NCI-H226 (cell line): ENCODE data around the gene PLAC1.

Experiments
- DNase-seq: peaks from one replicate; pipeline ENCODE4 v3.0.0-alpha.2; 2015

PLAC1 gene

DNA sequence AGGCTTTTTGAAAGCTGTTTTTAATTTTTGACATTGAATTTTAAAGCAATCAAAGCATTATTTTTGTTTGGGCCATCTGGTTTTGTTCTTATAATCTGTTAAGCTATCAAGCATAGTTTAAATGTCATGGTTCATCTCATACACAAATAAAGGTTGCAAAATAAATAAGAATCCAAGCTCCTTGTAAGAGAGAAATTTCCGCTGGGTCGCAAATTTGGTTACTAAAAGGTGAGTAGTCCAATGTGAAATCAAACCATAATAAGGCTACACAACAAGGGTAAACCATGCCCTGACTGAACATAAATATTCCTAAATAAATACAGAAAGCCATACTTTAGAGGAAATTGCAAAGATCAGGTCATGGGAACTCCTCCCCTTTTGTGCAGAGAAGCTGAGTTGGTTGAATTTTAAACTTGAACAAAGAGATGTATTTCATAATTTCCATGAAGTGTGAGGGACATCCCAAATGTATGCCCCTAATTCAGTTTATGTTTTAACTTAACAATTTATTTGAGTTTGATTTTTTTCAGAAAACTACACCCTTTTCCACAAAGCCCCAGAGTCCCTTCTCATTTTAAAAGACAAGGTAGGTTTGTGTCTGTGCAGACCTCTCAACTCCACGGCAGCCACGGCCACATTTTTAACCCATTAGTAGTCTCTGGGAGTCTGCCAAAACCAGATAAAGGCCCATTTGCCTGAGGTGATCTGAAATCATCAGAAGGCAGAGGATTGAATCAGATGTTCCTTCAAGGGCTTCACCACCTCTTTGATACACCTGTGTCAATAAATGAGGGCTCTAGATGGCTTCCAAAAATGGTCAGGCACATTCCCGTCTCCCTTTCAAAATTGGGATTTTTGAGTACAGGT lies 85.2 kb downstream of the PLAC1 start:
- DNase-seq: peak; percentile 51

- no peak for DNase-seq
These were observed 86.5 kb downstream of the PLAC1 start for GRCh38 chrX:134571796-134572195.

DNA sequence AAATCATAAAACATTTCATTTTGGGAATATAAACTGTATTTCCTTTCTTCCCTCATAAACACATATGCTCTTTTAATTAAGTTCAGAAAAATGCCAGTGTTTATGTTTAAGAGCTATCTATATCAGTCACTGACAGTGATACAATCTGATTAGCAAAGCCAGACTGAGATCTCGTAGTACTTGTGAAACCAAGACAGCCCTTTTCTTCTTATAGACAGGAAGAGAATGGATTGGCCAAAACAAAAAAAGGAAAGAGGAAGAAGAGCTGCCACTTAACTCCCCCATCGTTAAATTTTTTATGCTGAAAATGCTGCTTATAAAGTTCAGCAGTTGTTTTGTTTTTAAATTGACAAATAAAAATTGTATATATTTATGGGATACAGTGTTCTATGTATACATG lies 87.4 kb downstream of the PLAC1 start:
- no peak for DNase-seq

DNA sequence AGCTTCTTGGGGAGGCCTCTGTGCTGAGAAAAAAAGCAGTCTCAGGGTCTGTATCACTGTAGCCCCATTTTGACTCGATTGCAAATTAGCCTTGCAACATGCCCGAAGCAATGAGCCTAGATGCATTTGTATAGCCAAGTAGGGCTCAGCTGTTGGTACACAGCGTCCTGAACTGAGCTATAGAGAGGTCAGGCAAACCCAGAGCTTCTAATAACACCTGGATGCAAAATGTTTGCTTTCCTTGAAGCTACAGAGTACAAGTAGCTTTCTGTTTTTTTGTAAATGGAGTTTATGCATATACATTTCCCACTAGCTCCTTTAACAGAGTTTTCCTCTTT lies 87.8 kb downstream of the PLAC1 start:
- DNase-seq: no peak

- DNase-seq: no peak
These were observed 89.0 kb downstream of the PLAC1 start for GRCh38 chrX:134569306-134569705.

- DNase-seq: no peak
These were observed 89.8 kb downstream of the PLAC1 start for GRCh38 chrX:134568285-134569016.

GRCh38 chrX:134566506-134566905 lies 91.8 kb downstream of the PLAC1 start:
- DNase-seq: no peak

DNA sequence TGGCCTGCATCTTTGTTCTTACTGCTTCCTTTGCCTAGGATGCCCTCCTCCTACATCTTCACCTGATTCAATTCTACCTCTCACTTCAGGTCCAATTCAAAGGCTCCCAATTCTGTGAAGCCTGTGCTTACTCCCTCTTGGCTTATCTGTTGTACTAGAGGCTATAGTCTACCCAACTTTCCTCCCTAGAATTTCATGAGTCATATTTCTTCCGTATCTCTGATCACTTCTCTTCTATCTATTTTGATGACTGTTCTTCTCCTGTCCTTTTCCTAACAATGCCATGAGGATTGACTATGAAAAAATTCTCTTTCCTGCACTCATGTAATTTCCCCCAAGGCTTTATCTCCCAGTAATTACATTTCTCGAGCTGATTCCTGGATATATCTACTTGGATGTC lies 96.3 kb downstream of the PLAC1 start:
- DNase-seq: no peak

DNA sequence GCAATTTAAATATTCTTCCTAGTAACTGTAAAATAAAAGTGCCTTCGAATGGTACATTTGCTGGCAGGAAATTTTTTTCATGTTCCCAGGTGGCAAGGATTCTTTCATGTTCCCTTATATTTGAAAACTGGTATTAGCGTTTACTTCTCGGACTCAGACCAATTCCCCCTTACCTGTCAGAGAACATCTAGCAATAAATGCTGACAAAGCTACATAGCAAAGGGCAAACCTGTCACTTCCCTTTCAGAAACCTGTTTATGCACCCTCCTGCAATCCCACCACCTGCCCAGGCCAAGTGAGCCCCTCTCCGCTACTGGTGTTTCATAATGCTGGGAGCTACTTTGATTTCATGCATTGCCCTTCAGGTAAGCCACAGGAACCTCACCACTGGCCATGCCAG lies 100.1 kb downstream of the PLAC1 start:
- DNase-seq: no peak

GRCh38 chrX:134554291-134554690 lies 104.0 kb downstream of the PLAC1 start:
- DNase-seq: no peak

GRCh38 chrX:134552351-134552750 lies 105.9 kb downstream of the PLAC1 start:
- no peak for DNase-seq

DNA sequence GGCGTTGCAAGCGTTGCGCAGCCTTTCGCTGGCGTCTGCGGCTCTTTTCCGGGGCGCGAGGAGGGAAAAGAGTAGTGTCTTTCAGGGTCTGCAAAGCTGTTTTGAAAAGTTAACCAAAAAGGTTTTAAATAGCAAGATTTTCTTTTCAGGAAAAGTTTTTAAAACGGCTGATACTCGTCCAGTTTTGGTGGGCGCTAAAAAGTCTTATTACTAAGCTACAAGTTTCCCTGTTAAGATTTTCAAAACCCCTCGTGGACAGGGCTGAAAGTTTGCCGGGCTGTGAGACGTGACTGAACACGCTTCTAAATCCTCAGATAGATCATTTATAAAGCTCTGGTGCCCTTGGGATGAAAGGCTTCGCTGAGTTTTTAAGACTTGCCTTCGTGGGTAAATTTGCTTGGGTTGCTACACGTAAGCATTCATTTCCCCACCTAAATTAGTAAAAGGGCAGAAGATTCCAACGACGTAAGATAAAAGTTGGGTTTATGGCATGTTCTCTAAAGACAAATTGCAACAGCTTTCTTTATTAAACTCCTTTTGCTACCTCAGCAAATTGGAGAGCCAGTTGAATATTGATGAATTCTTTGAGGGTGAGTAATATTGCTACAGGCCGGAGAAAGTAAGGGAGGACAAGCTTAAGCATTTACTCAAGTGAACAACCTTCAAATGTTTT lies 106.8 kb downstream of the PLAC1 start:
- no peak for DNase-seq

GRCh38 chrX:134548257-134549201 lies 109.7 kb downstream of the PLAC1 start:
- DNase-seq: no peak

DNA sequence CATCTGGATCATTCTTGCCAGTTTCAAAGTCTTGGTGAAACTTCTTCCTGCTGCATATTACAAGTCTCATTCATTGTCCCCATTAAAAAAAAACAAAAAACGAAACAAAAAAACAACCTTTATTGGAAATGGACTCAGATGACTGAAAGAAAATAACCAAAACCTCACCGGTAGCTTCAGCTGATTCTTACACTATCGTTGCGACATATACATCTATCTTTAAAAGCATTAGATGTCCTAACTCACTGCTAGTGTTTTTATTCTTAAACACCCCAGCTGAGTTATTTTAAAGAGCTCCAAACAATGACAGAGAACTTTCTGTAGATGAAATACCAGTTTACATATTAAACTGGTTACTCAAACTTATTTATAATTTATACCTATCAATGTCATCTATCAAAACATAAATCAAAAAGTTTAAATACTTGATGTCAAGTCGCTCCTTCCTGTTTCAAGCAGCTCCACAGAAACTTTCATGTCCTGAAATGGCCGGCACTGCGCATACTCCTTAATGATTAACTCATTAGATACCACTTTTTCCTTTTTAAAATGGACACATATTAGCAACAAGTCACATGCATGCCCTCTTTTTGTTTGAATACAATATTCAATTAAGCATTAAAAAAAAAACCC lies 111.1 kb downstream of the PLAC1 start:
- no peak for DNase-seq

- no peak for DNase-seq
These were observed 112.1 kb downstream of the PLAC1 start for GRCh38 chrX:134546187-134546586.

DNA sequence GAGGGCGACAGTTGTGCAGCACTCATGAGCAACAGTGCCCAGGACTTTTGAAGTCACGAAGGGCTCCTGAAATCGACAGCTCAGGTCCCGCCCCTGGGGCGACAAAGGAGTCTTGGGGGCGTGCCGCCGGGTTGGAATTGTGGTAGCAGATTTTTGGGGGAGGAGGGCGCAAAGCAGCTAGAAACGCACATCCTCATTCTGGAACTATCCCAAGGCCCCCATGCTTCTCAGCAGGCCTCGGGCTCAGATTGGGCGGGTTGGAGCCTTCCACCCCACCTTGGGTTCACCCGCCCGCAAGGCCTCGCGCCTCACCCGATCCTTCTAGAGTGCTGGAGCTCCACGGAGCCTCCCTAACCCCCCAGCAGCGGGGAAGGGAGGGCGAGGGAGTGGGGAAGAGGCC lies 112.8 kb downstream of the PLAC1 start:
- DNase-seq: no peak

- no peak for DNase-seq
These were observed 113.6 kb downstream of the PLAC1 start for GRCh38 chrX:134544513-134545151.

- no peak for DNase-seq
These were observed 114.1 kb downstream of the PLAC1 start for GRCh38 chrX:134544135-134544512.

GRCh38 chrX:134543288-134543687 lies 115.0 kb downstream of the PLAC1 start:
- no peak for DNase-seq

DNA sequence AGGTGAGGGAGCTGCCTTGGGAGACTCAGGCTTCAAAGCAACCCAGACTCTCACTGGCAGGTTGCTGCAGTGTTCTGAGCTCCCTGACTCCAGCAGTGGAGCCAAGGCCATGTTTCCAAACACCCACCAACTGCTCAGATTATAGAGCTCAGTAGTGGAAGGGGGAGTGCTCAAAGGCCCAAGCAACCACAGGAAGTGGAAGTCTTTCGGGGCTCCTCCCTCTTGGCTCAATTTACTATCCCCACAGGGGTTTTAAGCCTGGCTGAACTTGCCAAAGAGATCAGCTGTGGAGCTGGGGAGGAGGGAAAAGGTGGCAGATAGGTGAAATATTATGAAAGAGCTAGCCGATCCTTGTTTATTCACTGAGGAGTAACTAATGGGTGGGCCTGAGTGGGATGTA lies 115.8 kb downstream of the PLAC1 start:
- DNase-seq: peak; percentile 77

DNA sequence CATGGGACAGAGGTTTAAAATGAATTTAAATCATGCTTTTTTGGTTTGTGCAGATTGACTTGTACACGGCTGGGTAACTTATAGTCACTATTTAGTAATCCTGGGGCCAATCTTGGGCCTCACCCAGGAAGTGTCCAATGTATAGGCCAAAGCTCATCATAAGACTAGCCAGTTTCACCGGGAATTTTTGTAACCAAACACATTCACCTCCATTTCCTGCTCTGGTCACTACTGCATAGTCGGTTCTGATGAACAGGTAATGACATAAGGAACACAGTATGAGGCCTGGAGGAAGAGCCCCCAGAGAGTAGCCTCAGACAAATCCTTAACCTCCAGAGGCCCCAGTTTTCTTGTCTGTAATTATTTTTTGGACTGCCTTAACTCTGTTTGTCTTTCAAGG lies 116.4 kb downstream of the PLAC1 start:
- no peak for DNase-seq

DNA sequence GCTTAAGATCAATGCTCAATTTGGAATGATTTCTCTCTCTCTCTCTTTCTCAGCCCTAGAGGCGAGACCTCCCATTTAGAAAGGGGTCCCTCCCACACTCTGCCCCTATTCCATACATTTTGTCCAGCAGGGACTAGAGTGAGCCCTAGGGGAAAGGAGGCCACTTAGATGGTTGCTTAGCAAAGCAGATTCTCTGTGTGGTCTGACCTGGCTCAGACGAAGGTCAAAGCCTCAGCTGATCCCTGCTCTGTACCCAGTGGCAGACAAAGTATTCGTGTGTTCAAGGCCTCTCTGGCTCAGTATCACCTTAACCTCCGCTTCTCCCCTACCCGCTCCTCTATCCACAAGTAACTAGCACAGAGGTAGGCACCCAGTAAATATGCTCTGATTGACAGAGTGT lies 120.0 kb downstream of the PLAC1 start:
- DNase-seq: no peak
